PC-3 (cell line): ENCODE results near the gene TENM4. TPM values are rescaled to one million over a fixed set of nuclear protein-coding genes. Genes with fewer than 3 reads are reported as not detected.

Experiments used
- ATAC-seq: fragments of 200-7000 bp; cut with Tn5 transposase; 2 replicates; pipeline ENCODE4 v1.9.1; 2020; ENCODE audit warnings: mild to moderate bottlenecking, moderate library complexity
- BruUV-seq: library from RNA; stranded (reverse); fragments of 400-500 nt; replicated peaks from 2 replicates; lab custom pipeline; 2021; lab: Mats Ljungman, UMichigan
- CTCF ChIA-PET: fragments of 300-600 bp; sonication (Branson Sonifier 250); formaldehyde crosslinking; loops from one replicate; lab custom pipeline; 2022; ENCODE audit warnings: antibody characterized with exemption; lab: Charles Lee
- POLR2A ChIA-PET: fragments of 300-600 bp; sonication (Branson Sonifier 250); formaldehyde crosslinking; loops from one replicate; lab custom pipeline; 2022; ENCODE audit warnings: antibody characterized with exemption; ENCODE audit not compliant: unreplicated experiment; lab: Charles Lee
- DNase-seq: peaks from one replicate; pipeline ENCODE4 v3.0.0-alpha.2; 2015
- H2AFZ ChIP-seq: fragments of 300-600 bp; sonication (generic); 2 replicates; pipeline ENCODE4 v1.6.0; 2016; ENCODE audit warnings: antibody characterized with exemption, low read length
- H3F3A ChIP-seq: fragments of 300-600 bp; sonication (generic); one replicate; pipeline ENCODE4 v1.6.0; 2017; ENCODE audit warnings: antibody characterized with exemption, low read length, control low read depth, mild to moderate bottlenecking; ENCODE audit not compliant: unreplicated experiment
- H3K27ac ChIP-seq: fragments of 300-600 bp; sonication (generic); 2 replicates; pipeline ENCODE4 v1.5.1; 2016; ENCODE audit warnings: mild to moderate bottlenecking, low read length
- H3K27me3 ChIP-seq: fragments of 300-600 bp; sonication (generic); 2 replicates; pipeline ENCODE4 v1.6.1; 2016; ENCODE audit warnings: low read length, mixed read lengths
- H3K36me3 ChIP-seq: fragments of 300-600 bp; sonication (generic); 2 replicates; pipeline ENCODE4 v1.6.1; 2016; ENCODE audit warnings: low read depth, mixed run types, low read length, mixed read lengths
- H3K4me1 ChIP-seq: fragments of 300-600 bp; sonication (generic); 2 replicates; pipeline ENCODE4 v1.5.1; 2016; ENCODE audit warnings: low read length; ENCODE audit not compliant: insufficient read depth
- H3K4me2 ChIP-seq: fragments of 300-600 bp; sonication (generic); 2 replicates; pipeline ENCODE4 v1.6.0; 2016; ENCODE audit warnings: low read length
- H3K4me3 ChIP-seq: fragments of 300-600 bp; sonication (generic); 2 replicates; pipeline ENCODE4 v1.5.1; 2016; ENCODE audit warnings: mild to moderate bottlenecking, low read length, mixed read lengths
- H3K79me2 ChIP-seq: fragments of 300-600 bp; sonication (generic); 2 replicates; pipeline ENCODE4 v1.6.1; 2017; ENCODE audit warnings: low read length, mixed read lengths
- H3K9ac ChIP-seq: fragments of 300-600 bp; sonication (generic); 2 replicates; pipeline ENCODE4 v1.6.0; 2016; ENCODE audit warnings: mild to moderate bottlenecking, low read length
- H3K9me2 ChIP-seq: fragments of 300-600 bp; sonication (generic); replicated peaks from 2 replicates; pipeline ENCODE4 v1.6.1; 2016; ENCODE audit warnings: mixed run types, low read length, mixed read lengths
- H3K9me3 ChIP-seq: fragments of 300-600 bp; sonication (generic); 2 replicates; pipeline ENCODE4 v1.6.1; 2016; ENCODE audit warnings: low read length, mixed read lengths
- H4K20me1 ChIP-seq: fragments of 300-600 bp; sonication (generic); 2 replicates; pipeline ENCODE4 v1.6.1; 2016; ENCODE audit warnings: low read length, mixed read lengths
- EZH2 ChIP-seq: fragments of 300-600 bp; sonication (generic); IDR thresholded peaks from one replicate; pipeline ENCODE4 v1.6.1; 2017; ENCODE audit warnings: antibody characterized with exemption, mild to moderate bottlenecking, low read length; ENCODE audit not compliant: unreplicated experiment
- EZH2phosphoT487 ChIP-seq: fragments of 300-600 bp; sonication (generic); IDR thresholded peaks from 2 replicates; pipeline ENCODE4 v1.6.1; 2018; ENCODE audit warnings: mild to moderate bottlenecking, antibody characterized with exemption, low read length, borderline replicate concordance
- intact Hi-C: fragments of 100-400 bp; cut with micrococcal nuclease; formaldehyde crosslinking; loops from 2 replicates; pipeline ENCODE4 v1.9.0; 2023
- total RNA-seq: library from RNA; depleted of rRNA; stranded (reverse); fragments of >200 nt; gene quantifications from 2 replicates; pipeline ENCODE4 v1.2.3, GENCODE V29; 2014
- TF ChIP-seq, protein P1 (sequence below): fragments of 300-600 bp; sonication (generic); conservative IDR thresholded peaks from 2 replicates; pipeline ENCODE4 v1.5.1; 2017; ENCODE audit warnings: antibody characterized with exemption, low read depth, mild to moderate bottlenecking, low read length

TENM4 gene
- total RNA-seq, 1 experiment from 2014 or later: 19.7 TPM

DNA sequence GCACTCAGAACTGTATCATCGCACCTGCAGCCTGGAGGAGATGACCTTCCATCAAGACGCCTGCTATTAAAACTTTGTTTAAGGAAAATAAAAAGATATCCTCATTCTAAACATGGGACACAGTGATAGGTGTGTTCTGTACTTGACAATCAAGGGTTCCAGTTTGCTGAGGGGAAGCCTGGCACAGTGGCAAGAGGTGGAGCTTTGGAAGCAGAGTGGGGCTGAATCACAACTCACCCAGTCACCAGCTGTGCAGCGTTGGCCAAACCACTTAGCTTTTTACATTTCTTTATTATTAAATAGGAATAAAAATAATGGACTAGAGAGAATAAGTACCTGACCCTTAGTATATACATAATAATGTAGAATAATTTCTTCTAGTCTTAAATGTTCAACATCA is 220.7 kb downstream of the TENM4 start:
- ATAC-seq (no peak), DNase-seq (no peak)
- Histone ChIP-seq H3K9ac (no peak overlapping the region), H3K27ac (no peak overlapping the region), H3K4me2 (no peak overlapping the region), H3K36me3 (no peaks in the 10 kb centered on the region), H3F3A (no peaks in the 10 kb centered on the region), H4K20me1 (no peaks in the 10 kb centered on the region), H3K27me3 (peaks cover 54% of the 10 kb centered on the region), H3K9me3 (no peaks in the 10 kb centered on the region), H3K4me3 (no peak overlapping the region), H3K4me1 (no peaks in the 10 kb centered on the region), H3K9me2 (no peaks in the 10 kb centered on the region), H2AFZ (no peak overlapping the region), H3K79me2 (no peaks in the 10 kb centered on the region)
- BruUV-seq: no TSS peak
- CTCF ChIA-PET: no interaction called here
- POLR2A ChIA-PET: no interaction called here
- intact Hi-C loops: no loop called here
- TF ChIP-seq, protein P1, sequence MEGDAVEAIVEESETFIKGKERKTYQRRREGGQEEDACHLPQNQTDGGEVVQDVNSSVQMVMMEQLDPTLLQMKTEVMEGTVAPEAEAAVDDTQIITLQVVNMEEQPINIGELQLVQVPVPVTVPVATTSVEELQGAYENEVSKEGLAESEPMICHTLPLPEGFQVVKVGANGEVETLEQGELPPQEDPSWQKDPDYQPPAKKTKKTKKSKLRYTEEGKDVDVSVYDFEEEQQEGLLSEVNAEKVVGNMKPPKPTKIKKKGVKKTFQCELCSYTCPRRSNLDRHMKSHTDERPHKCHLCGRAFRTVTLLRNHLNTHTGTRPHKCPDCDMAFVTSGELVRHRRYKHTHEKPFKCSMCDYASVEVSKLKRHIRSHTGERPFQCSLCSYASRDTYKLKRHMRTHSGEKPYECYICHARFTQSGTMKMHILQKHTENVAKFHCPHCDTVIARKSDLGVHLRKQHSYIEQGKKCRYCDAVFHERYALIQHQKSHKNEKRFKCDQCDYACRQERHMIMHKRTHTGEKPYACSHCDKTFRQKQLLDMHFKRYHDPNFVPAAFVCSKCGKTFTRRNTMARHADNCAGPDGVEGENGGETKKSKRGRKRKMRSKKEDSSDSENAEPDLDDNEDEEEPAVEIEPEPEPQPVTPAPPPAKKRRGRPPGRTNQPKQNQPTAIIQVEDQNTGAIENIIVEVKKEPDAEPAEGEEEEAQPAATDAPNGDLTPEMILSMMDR: no peak
- no peak for TF ChIP-seq EZH2
- no peak for TF ChIP-seq EZH2phosphoT487

DNA sequence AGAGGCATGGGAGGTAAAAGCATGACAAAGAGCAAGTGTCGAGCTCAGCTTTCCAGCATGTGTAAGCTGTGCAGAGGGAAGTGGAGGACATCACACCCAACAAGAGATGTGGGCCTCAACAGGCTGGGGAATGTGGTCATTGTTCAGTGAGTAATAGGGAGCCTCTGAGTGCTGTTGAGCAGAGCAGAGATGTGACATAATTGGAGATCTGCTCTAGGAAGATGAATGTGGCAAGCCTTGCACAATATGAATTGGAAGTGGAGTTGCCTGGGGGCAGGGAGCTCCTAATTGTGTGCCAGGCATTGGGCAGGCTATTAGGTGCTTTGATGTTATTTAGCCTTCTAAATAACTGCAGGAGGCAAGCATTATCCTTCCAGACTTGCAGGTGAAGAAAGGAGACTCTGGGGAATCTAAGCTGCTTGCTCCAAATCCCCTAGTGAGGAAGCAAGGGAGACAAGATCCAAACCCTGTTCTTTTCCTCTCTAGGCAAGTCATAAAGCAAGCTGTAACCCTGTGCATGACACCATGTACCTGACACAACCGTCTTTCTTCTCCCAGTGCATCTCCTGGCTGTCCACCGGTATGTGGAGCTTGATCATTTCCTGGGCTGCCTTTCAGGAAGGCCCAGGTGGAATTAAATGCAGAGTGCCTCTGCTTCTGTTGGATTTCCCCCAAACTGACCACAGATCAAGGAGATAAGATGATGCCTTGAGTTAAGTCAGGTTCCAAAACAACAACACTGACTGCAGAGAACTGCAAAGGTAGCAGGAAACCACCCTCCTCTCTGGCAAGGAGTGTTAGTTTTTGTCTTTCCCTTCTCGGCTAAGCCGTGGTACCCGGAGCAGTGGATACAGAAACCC is 221.4 kb downstream of the TENM4 start:
- H3K79me2 ChIP-seq: no peaks in the 10 kb centered on the region
- H3K27ac ChIP-seq: no peak overlapping the region
- ChIA-PET POLR2A (no interaction called here), CTCF (no interaction called here)
- H3K4me2 ChIP-seq: no peak overlapping the region
- intact Hi-C loops: no loop called here
- BruUV-seq: no TSS peak
- no peaks in the 10 kb centered on the region for H3K4me1 ChIP-seq
- peaks cover 58% of the 10 kb centered on the region for H3K27me3 ChIP-seq
- H3K9ac ChIP-seq: no peak overlapping the region
- H3F3A ChIP-seq: no peaks in the 10 kb centered on the region
- no peaks in the 10 kb centered on the region for H3K36me3 ChIP-seq
- ATAC-seq (no peak), DNase-seq (peak; percentile 13)
- no peak overlapping the region for H2AFZ ChIP-seq
- TF ChIP-seq, protein P1: no peak
- TF ChIP-seq EZH2 (no peak), EZH2phosphoT487 (no peak)
- no peak overlapping the region for H3K4me3 ChIP-seq
- no peaks in the 10 kb centered on the region for H4K20me1 ChIP-seq
- H3K9me2 ChIP-seq: no peaks in the 10 kb centered on the region
- H3K9me3 ChIP-seq: no peaks in the 10 kb centered on the region

DNA sequence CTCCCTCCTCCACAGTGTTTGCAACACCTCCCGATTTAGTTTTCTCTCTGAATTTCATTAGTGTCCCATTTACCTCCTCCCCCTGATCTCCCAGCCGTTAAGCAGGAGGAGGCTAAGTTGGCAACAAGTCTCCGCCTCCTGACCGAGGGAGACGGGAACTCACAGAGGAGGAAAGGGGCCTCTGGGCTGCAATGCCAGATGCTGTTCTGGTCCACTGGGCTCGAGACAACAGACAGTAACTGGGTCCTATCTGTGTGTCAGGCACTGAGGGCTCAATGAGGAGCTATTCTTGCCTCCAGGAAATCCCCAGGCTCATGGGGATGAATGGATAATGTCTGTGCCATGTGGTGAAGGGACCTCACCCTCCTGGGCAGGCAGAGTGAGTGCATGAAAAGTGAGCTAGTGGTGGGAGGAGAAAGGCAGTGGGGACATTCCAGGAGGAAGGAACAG is 228.1 kb downstream of the TENM4 start:
- CTCF ChIA-PET: interaction anchor here (0.5 kb wide), 1 partner anchor 1431 kb away, joined by 4 read pairs; no protein-coding TSS in a partner anchor
- H3K4me2 ChIP-seq: no peak overlapping the region
- DNase-seq: no peak
- no peaks in the 10 kb centered on the region for H3K9me3 ChIP-seq
- no peak overlapping the region for H3K27ac ChIP-seq
- no peaks in the 10 kb centered on the region for H3K9me2 ChIP-seq
- ATAC-seq: no peak
- H3K4me1 ChIP-seq: no peaks in the 10 kb centered on the region
- H3K27me3 ChIP-seq: peaks cover 77% of the 10 kb centered on the region
- H3K79me2 ChIP-seq: no peaks in the 10 kb centered on the region
- no peaks in the 10 kb centered on the region for H3F3A ChIP-seq
- no peak overlapping the region for H3K9ac ChIP-seq
- no peaks in the 10 kb centered on the region for H3K36me3 ChIP-seq
- H2AFZ ChIP-seq: no peak overlapping the region
- POLR2A ChIA-PET: no interaction called here
- no TSS peak for BruUV-seq
- TF ChIP-seq EZH2 (no peak), EZH2phosphoT487 (no peak)
- TF ChIP-seq, protein P1: no peak
- no peak overlapping the region for H3K4me3 ChIP-seq
- H4K20me1 ChIP-seq: no peaks in the 10 kb centered on the region
- intact Hi-C loops: no loop called here
